GM23338 (cell line): ENCODE results near the gene HTR3B. TPM values are rescaled to one million over a fixed set of nuclear protein-coding genes. Genes with fewer than 3 reads are reported as not detected.
A peak's percentile ranks its signal among the peaks of the same experiment; 100 is the strongest.

ENCODE experiments used
- ATAC-seq: fragments of 200-7000 bp; cut with Tn5 transposase; 3 replicates; pipeline ENCODE4 v1.9.1; 2020
- DNase-seq: peaks from one replicate; pipeline ENCODE4 v3.0.0-alpha.2; 2015; ENCODE audit warnings: low spot score
- H2AFZ ChIP-seq: fragments of 200-600 bp; sonication (generic); 2 replicates; pipeline ENCODE4 v1.8.0; 2016; ENCODE audit warnings: antibody characterized with exemption, mild to moderate bottlenecking, moderate library complexity
- H3F3A ChIP-seq: fragments of 200-600 bp; sonication (generic); replicated peaks from 2 replicates; pipeline ENCODE4 v1.8.0; 2017; ENCODE audit warnings: antibody characterized with exemption, mixed run types, low read depth
- H3K27ac ChIP-seq: fragments of 200-600 bp; sonication (generic); 2 replicates; pipeline ENCODE4 v1.6.1; 2016; ENCODE audit warnings: low read depth
- H3K27me3 ChIP-seq: fragments of 200-600 bp; sonication (generic); 2 replicates; pipeline ENCODE4 v1.8.0; 2016; ENCODE audit warnings: mild to moderate bottlenecking, mixed run types, moderate library complexity; ENCODE audit not compliant: insufficient read depth
- H3K36me3 ChIP-seq: fragments of 200-600 bp; sonication (generic); 2 replicates; pipeline ENCODE4 v1.8.0; 2016; ENCODE audit warnings: mild to moderate bottlenecking; ENCODE audit not compliant: insufficient read depth
- H3K4me1 ChIP-seq: fragments of 200-600 bp; sonication (generic); 2 replicates; pipeline ENCODE4 v1.8.0; 2016; ENCODE audit warnings: mild to moderate bottlenecking, moderate library complexity; ENCODE audit not compliant: insufficient read depth
- H3K4me2 ChIP-seq: fragments of 200-600 bp; sonication (generic); 2 replicates; pipeline ENCODE4 v1.7.1; 2017; ENCODE audit warnings: mixed run types
- H3K4me3 ChIP-seq: fragments of 200-600 bp; sonication (generic); 2 replicates; pipeline ENCODE4 v1.6.1; 2016; ENCODE audit warnings: mixed run types
- H3K79me2 ChIP-seq: fragments of 200-600 bp; sonication (generic); replicated peaks from 2 replicates; pipeline ENCODE4 v1.8.0; 2017; ENCODE audit warnings: mild to moderate bottlenecking; ENCODE audit not compliant: insufficient read depth
- H3K9me2 ChIP-seq: fragments of 200-600 bp; sonication (generic); 2 replicates; pipeline ENCODE4 v1.8.0; 2017; ENCODE audit not compliant: insufficient read depth
- H4K20me1 ChIP-seq: fragments of 200-600 bp; sonication (generic); replicated peaks from 2 replicates; pipeline ENCODE4 v1.8.0; 2017; ENCODE audit warnings: mild to moderate bottlenecking; ENCODE audit not compliant: insufficient read depth
- H3K27ac Mint-ChIP-seq: 2 replicates; pipeline ENCODE4 v1.8.0; 2020; ENCODE audit warnings: inconsistent platforms, mild to moderate bottlenecking, moderate library complexity, mixed read lengths
- H3K27me3 Mint-ChIP-seq: 3 replicates; pipeline ENCODE4 v1.8.0; 2022; ENCODE audit warnings: low read depth, mild to moderate bottlenecking, moderate library complexity, mixed read lengths, inconsistent platforms; ENCODE audit not compliant: insufficient read depth, poor library complexity
- H3K36me3 Mint-ChIP-seq: 3 replicates; pipeline ENCODE4 v1.8.0; 2021; ENCODE audit warnings: low read depth, mild to moderate bottlenecking, inconsistent platforms, moderate library complexity, mixed read lengths
- H3K4me1 Mint-ChIP-seq: 3 replicates; pipeline ENCODE4 v1.8.0; 2020; ENCODE audit warnings: mild to moderate bottlenecking, inconsistent platforms, mixed read lengths
- H3K4me3 Mint-ChIP-seq: 3 replicates; pipeline ENCODE4 v1.8.0; 2021; ENCODE audit warnings: moderate library complexity, mild to moderate bottlenecking, inconsistent platforms, mixed read lengths
- H3K9me3 Mint-ChIP-seq: 3 replicates; pipeline ENCODE4 v1.8.0; 2020; ENCODE audit warnings: moderate library complexity, mild to moderate bottlenecking, inconsistent platforms, mixed read lengths
- CREB1 ChIP-seq: fragments of 250-450 bp; sonication (Bioruptor Pico); IDR thresholded peaks from 2 replicates; pipeline ENCODE4 v1.5.0; 2020; ENCODE audit warnings: low read depth, mild to moderate bottlenecking, moderate library complexity
- EZH2 ChIP-seq: fragments of 200-600 bp; sonication (generic); IDR thresholded peaks from one replicate; pipeline ENCODE4 v1.8.0; 2017; ENCODE audit warnings: antibody characterized with exemption, mild to moderate bottlenecking, low read depth; ENCODE audit not compliant: unreplicated experiment
- EZH2phosphoT487 ChIP-seq: fragments of 200-600 bp; sonication (generic); IDR thresholded peaks from one replicate; pipeline ENCODE4 v1.8.1; 2018; ENCODE audit warnings: antibody characterized with exemption; ENCODE audit not compliant: unreplicated experiment
- JUNB ChIP-seq: IDR thresholded peaks from one replicate; pipeline ENCODE4 v1.6.1; 2016; ENCODE audit warnings: antibody characterized with exemption; ENCODE audit not compliant: unreplicated experiment
- NANOG ChIP-seq: IDR thresholded peaks from 2 replicates; pipeline ENCODE4 v1.6.1; 2016; ENCODE audit warnings: antibody characterized with exemption, borderline replicate concordance
- POLR2AphosphoS5 ChIP-seq: IDR thresholded peaks from 2 replicates; pipeline ENCODE4 v1.6.1; 2016; ENCODE audit warnings: antibody characterized with exemption, low read depth
- STAT1 ChIP-seq: IDR thresholded peaks from one replicate; pipeline ENCODE4 v1.6.1; 2016; ENCODE audit warnings: antibody characterized with exemption; ENCODE audit not compliant: unreplicated experiment
- ZNF114 ChIP-seq: fragments of 250-450 bp; sonication (Bioruptor Pico); IDR thresholded peaks from 2 replicates; pipeline ENCODE4 v1.5.0; 2020; ENCODE audit warnings: mild to moderate bottlenecking, moderate library complexity
- ZNF331 ChIP-seq: fragments of 250-450 bp; sonication (Bioruptor Pico); IDR thresholded peaks from 2 replicates; pipeline ENCODE4 v1.5.0; 2020; ENCODE audit warnings: low read depth, mild to moderate bottlenecking, moderate library complexity
- polyA plus RNA-seq: library from polyadenylated mRNA; unstranded; fragments of >200 nt; fragmentation: Nextera tagmentation; extraction: Ambion mirVana; gene quantifications from 2 replicates; pipeline ENCODE4 v1.2.1, GENCODE V29; 2016
- total RNA-seq: library from RNA; depleted of rRNA; stranded (reverse); fragments of >200 nt; shearing (Covaris generic); gene quantifications from 2 replicates; pipeline ENCODE4 v1.2.3, GENCODE V29; 2014
- TF ChIP-seq, protein P1 (sequence below): fragments of 250-450 bp; sonication (Bioruptor Pico); IDR thresholded peaks from 2 replicates; pipeline ENCODE4 v1.5.0; 2020; ENCODE audit warnings: mild to moderate bottlenecking, moderate library complexity

Gene HTR3B
- total and polyA plus RNA-seq, 2 experiments from 2014 or later, result not detected

DNA sequence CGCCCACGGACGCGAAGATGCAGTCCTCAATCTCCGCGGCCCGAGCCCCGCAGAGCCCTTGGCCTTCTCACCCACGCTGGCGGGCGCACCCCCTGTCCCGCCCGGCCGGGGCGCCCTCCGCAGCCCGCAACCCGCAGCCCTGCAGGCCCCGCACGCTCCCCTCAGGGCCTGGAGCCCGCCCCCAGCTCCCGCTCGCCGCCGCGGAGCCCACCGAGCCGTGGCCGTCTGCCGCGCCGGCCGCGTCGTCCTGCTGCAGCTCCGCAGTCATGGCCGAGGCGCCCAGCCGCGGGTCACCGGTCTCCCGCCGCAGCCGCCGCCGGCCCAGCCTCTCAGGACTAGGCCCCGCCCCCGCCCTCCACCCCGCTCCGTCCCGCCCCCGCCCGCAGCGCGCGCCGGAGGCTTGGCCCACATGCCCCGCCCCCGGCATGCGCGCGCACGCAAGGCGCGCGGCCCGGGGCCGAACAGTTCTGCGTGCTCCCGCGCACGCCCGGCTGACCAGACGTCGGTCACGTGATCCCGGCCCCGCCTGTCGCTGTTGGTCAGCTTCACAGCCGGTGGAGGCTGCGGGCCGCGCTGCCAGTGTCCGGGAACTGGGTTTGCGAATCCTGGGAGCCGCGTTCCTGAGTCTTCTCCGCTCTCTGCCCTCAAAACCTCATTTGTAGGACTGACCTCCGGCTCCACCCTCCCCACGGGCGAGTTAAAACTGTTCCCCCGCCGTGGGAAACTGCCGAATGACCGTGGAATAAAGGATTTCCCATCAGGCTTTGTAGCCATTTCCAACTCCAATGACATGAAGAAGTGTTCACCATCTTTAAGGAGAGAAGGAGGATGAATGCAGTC lies 29.1 kb upstream of the HTR3B start, which contains the start of gene USP28:
Gene USP28, minus strand, starts transcription at position 339 of the 840 bp plus-strand sequence. Its CDS starts 71 bp downstream, at position 268.
- no peak for TF ChIP-seq ZNF331 (CRISPR knock-in tag)
- TF ChIP-seq CREB1 (CRISPR knock-in tag), result peak; percentile 51; the same call in 1 of the 2 replicates
- TF ChIP-seq POLR2AphosphoS5, result peak; percentile 91
- H3F3A ChIP-seq, result 0 out of 2 replicates have a peak, but pooled peaks cover 8% of the 10 kb centered on the region
- peaks cover 17% of the 10 kb centered on the region for H3K36me3 ChIP-seq
- peak within 1 kb of the TSS; percentile 86 for H3K4me3 Mint-ChIP-seq
- peak within 1 kb of the TSS; percentile 74 for H3K4me3 ChIP-seq
- no peaks in the 10 kb centered on the region for H3K9me2 ChIP-seq
- H2AFZ ChIP-seq, result peak within 1 kb of the TSS; percentile 50; the same call in 1 of the 2 replicates
- H3K36me3 Mint-ChIP-seq, result peaks cover 36% of the 10 kb centered on the region
- DNase-seq, result peak; percentile 98
- H3K4me2 ChIP-seq, result peak within 1 kb of the TSS; percentile 89
- H3K4me1 ChIP-seq, result peaks cover 38% of the 10 kb centered on the region
- H3K4me1 Mint-ChIP-seq, result peaks cover 45% of the 10 kb centered on the region
- peaks cover 9% of the 10 kb centered on the region for H3K27me3 Mint-ChIP-seq
- H3K27me3 ChIP-seq, result no peaks in the 10 kb centered on the region
- peaks cover 30% of the 10 kb centered on the region for H4K20me1 ChIP-seq
- H3K9me3 Mint-ChIP-seq, result peaks cover 15% of the 10 kb centered on the region; the same call in 2 of the 3 replicates
- H3K79me2 ChIP-seq, result peaks cover 48% of the 10 kb centered on the region
- peak within 1 kb of the TSS; percentile 97 for H3K27ac Mint-ChIP-seq
- ATAC-seq, result peak; percentile 79
- H3K27ac ChIP-seq, result peak within 1 kb of the TSS; percentile 94

DNA sequence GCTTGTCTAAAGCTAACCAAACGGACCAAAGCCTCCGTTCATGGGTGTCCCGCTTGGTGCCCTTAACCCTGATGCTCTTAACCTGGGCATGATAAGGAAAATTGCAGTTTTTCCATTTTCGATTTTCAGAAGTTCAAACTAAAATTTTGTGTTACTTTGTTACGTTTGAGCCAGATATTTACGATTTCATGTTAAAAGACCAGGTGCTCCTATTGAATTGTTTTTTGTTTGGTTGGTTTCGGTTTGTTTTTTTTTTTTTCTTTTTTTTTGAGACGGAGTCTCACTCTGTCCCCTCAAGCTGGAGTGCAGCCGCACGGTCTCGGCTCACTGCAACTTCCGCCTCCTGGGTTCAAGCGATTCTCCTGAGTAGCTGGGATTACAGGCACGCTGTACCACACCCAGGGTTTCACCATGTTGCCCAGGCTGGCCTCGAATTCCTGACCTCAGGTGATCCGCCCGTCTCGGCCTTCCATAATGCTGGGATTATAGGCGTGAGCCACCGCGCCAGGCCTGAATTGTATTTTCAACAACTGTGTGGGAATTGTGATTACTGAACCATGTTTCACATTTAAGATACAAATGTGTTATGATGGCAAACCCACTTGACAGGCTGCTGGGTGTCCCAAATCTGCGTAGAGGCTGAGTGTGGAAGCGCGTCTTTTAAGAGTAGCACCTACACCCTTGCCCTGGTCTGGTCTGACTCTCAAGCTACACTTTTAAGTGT lies 28.4 kb upstream of the HTR3B start:
- H4K20me1 ChIP-seq, result peaks cover 22% of the 10 kb centered on the region
- H3K9me2 ChIP-seq, result no peaks in the 10 kb centered on the region
- H3K4me3 ChIP-seq, result peak overlapping the region; percentile 48
- H3K27ac ChIP-seq, result peak overlapping the region; percentile 94
- no peaks in the 10 kb centered on the region for H3K27me3 ChIP-seq
- ATAC-seq, result no peak
- Mint-ChIP-seq H3K4me1 (peaks cover 37% of the 10 kb centered on the region), H3K36me3 (peaks cover 28% of the 10 kb centered on the region), H3K9me3 (peaks cover 15% of the 10 kb centered on the region; the same call in 2 of the 3 replicates), H3K27ac (peak overlapping the region; percentile 97), H3K27me3 (peaks cover 9% of the 10 kb centered on the region), H3K4me3 (peak overlapping the region; percentile 82)
- peaks cover 30% of the 10 kb centered on the region for H3K4me1 ChIP-seq
- DNase-seq, result no peak
- peak overlapping the region; percentile 50; the same call in 1 of the 2 replicates for H2AFZ ChIP-seq
- H3K36me3 ChIP-seq, result peaks cover 10% of the 10 kb centered on the region; the same call in 1 of the 2 replicates
- peak overlapping the region; percentile 73 for H3K4me2 ChIP-seq
- 0 out of 2 replicates have a peak, but pooled peaks cover 8% of the 10 kb centered on the region for H3F3A ChIP-seq
- peaks cover 40% of the 10 kb centered on the region for H3K79me2 ChIP-seq
- TF ChIP-seq STAT1, result no peak
- no peak for TF ChIP-seq ZNF114 (CRISPR knock-in tag)
- TF ChIP-seq NANOG, result no peak
- TF ChIP-seq ZNF331 (CRISPR knock-in tag), result no peak
- TF ChIP-seq EZH2, result no peak
- no peak for TF ChIP-seq POLR2AphosphoS5
- TF ChIP-seq, protein P1, sequence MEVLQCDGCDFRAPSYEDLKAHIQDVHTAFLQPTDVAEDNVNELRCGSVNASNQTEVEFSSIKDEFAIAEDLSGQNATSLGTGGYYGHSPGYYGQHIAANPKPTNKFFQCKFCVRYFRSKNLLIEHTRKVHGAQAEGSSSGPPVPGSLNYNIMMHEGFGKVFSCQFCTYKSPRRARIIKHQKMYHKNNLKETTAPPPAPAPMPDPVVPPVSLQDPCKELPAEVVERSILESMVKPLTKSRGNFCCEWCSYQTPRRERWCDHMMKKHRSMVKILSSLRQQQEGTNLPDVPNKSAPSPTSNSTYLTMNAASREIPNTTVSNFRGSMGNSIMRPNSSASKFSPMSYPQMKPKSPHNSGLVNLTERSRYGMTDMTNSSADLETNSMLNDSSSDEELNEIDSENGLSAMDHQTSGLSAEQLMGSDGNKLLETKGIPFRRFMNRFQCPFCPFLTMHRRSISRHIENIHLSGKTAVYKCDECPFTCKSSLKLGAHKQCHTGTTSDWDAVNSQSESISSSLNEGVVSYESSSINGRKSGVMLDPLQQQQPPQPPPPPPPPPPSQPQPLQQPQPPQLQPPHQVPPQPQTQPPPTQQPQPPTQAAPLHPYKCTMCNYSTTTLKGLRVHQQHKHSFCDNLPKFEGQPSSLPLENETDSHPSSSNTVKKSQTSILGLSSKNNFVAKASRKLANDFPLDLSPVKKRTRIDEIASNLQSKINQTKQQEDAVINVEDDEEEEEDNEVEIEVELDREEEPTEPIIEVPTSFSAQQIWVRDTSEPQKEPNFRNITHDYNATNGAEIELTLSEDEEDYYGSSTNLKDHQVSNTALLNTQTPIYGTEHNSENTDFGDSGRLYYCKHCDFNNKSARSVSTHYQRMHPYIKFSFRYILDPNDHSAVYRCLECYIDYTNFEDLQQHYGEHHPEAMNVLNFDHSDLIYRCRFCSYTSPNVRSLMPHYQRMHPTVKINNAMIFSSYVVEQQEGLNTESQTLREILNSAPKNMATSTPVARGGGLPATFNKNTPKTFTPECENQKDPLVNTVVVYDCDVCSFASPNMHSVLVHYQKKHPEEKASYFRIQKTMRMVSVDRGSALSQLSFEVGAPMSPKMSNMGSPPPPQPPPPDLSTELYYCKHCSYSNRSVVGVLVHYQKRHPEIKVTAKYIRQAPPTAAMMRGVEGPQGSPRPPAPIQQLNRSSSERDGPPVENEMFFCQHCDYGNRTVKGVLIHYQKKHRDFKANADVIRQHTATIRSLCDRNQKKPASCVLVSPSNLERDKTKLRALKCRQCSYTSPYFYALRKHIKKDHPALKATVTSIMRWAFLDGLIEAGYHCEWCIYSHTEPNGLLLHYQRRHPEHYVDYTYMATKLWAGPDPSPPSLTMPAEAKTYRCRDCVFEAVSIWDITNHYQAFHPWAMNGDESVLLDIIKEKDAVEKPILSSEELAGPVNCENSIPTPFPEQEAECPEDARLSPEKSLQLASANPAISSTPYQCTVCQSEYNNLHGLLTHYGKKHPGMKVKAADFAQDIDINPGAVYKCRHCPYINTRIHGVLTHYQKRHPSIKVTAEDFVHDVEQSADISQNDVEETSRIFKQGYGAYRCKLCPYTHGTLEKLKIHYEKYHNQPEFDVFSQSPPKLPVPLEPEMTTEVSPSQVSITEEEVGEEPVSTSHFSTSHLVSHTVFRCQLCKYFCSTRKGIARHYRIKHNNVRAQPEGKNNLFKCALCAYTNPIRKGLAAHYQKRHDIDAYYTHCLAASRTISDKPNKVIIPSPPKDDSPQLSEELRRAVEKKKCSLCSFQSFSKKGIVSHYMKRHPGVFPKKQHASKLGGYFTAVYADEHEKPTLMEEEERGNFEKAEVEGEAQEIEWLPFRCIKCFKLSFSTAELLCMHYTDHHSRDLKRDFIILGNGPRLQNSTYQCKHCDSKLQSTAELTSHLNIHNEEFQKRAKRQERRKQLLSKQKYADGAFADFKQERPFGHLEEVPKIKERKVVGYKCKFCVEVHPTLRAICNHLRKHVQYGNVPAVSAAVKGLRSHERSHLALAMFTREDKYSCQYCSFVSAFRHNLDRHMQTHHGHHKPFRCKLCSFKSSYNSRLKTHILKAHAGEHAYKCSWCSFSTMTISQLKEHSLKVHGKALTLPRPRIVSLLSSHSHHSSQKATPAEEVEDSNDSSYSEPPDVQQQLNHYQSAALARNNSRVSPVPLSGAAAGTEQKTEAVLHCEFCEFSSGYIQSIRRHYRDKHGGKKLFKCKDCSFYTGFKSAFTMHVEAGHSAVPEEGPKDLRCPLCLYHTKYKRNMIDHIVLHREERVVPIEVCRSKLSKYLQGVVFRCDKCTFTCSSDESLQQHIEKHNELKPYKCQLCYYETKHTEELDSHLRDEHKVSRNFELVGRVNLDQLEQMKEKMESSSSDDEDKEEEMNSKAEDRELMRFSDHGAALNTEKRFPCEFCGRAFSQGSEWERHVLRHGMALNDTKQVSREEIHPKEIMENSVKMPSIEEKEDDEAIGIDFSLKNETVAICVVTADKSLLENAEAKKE (CRISPR knock-in tag), result no peak
- TF ChIP-seq JUNB, result no peak
- no peak for TF ChIP-seq EZH2phosphoT487
